ENCODE measurements around the gene PLN. TPM values are rescaled to one million over a fixed set of nuclear protein-coding genes. Genes with fewer than 3 reads are reported as not detected.

The PLN gene
- total and polyA plus RNA-seq, 12 donors: 0.33 to 11.2 (median 6.0) TPM

- TF ChIP-seq CTCF (IDR thresholded peaks at IDR 0.05) (no peak), POLR2A (IDR thresholded peaks at IDR 0.05) (no peak)
- no peak for DNase-seq
- no peaks in the 10 kb centered on the region for H3K9me3 ChIP-seq (replicated peaks in 1 of 3)
- H3K4me3 ChIP-seq: peak overlapping the region in 1 of 4 donors; percentile 8
- H3K27ac ChIP-seq: no peak overlapping the region
- intact Hi-C loops (cut with DNase I): no loop called here
- H3K27me3 ChIP-seq: no peaks in the 10 kb centered on the region
- no peaks in the 10 kb centered on the region for H3K36me3 ChIP-seq (replicated peaks in 1 of 2)
- H3K4me1 ChIP-seq (replicated peaks in 1 of 2): peaks cover 12 to 41% of the 10 kb centered on the region in 2 donors
Measured at GRCh38 chr6:118548613-118549012, 517 bp downstream of the PLN start.

- TF ChIP-seq POLR2A (IDR thresholded peaks at IDR 0.05) (no peak), CTCF (IDR thresholded peaks at IDR 0.05) (peak; percentile 37 to 68 (median 56))
Measured at GRCh38 chr6:118551063-118552053, 3.3 kb downstream of the PLN start.

GRCh38 chr6:118553132-118553531 is 5.0 kb downstream of the PLN start:
- 13 to 45% (median 30%) methylated on average over 1 of the region's 1 CpG for WGBS, 4 donors
- DNase-seq: no peak
- Histone ChIP-seq H3K27ac (no peak overlapping the region), H3K36me3 (replicated peaks in 1 of 2) (no peaks in the 10 kb centered on the region), H3K9me3 (replicated peaks in 1 of 3) (no peaks in the 10 kb centered on the region), H3K4me3 (no peak overlapping the region), H3K4me1 (replicated peaks in 1 of 2) (peaks cover 12 to 32% of the 10 kb centered on the region in 2 donors), H3K27me3 (no peaks in the 10 kb centered on the region)
- intact Hi-C loops (cut with DNase I): loop anchor here in 1 of 2 donors (5.0 kb wide), 1 partner anchor 266 kb away; no protein-coding TSS in a partner anchor
- TF ChIP-seq POLR2A (IDR thresholded peaks at IDR 0.05) (no peak), CTCF (IDR thresholded peaks at IDR 0.05) (no peak)

More at GRCh38 chr6:118551063-118552053, 3.3 kb downstream of the PLN start:
- no peaks in the 10 kb centered on the region for H3K9me3 ChIP-seq (replicated peaks in 1 of 3)
- H3K27ac ChIP-seq: no peak overlapping the region
- no peak for DNase-seq
- no peaks in the 10 kb centered on the region for H3K36me3 ChIP-seq (replicated peaks in 1 of 2)
- intact Hi-C loops (cut with DNase I): loop anchor here in 1 of 2 donors (5.0 kb wide), 1 partner anchor 264 kb away; no protein-coding TSS in a partner anchor
- 12 to 23% (median 20%) methylated on average over 3 of the region's 3 CpGs for WGBS, 4 donors
- H3K4me3 ChIP-seq: no peak overlapping the region
- H3K4me1 ChIP-seq (replicated peaks in 1 of 2): peaks cover 12 to 39% of the 10 kb centered on the region in 2 donors
- H3K27me3 ChIP-seq: no peaks in the 10 kb centered on the region

GRCh38 chr6:118554698-118555097 is 6.6 kb downstream of the PLN start:
- 83 to 96% (median 91%) methylated on average over 1 of the region's 1 CpG for WGBS, 4 donors
- intact Hi-C loops (cut with DNase I): loop anchor here in 1 of 2 donors (5.0 kb wide), 1 partner anchor 267 kb away; no protein-coding TSS in a partner anchor
- no peak overlapping the region for H3K4me3 ChIP-seq
- peaks cover 12 to 36% of the 10 kb centered on the region in 2 donors for H3K4me1 ChIP-seq (replicated peaks in 1 of 2)
- H3K9me3 ChIP-seq (replicated peaks in 1 of 3): no peaks in the 10 kb centered on the region
- no peak for DNase-seq
- no peaks in the 10 kb centered on the region for H3K27me3 ChIP-seq
- H3K36me3 ChIP-seq (replicated peaks in 1 of 2): no peaks in the 10 kb centered on the region
- H3K27ac ChIP-seq: no peak overlapping the region
- no peak for TF ChIP-seq CTCF (IDR thresholded peaks at IDR 0.05)
- TF ChIP-seq POLR2A (IDR thresholded peaks at IDR 0.05): no peak
